Panc1 (cell line): ENCODE data around the gene RHBDD1. TPM values are rescaled to one million over a fixed set of nuclear protein-coding genes. Genes with fewer than 3 reads are reported as not detected.

Experiments used
- ATAC-seq: fragments of 200-7000 bp; cut with Tn5 transposase; 2 replicates; pipeline ENCODE4 v1.9.1; 2020; ENCODE audit warnings: mild to moderate bottlenecking, moderate library complexity
- BruUV-seq: library from RNA; stranded (reverse); fragments of 400-500 nt; replicated peaks from 2 replicates; lab custom pipeline; 2021; lab: Mats Ljungman, UMichigan
- CTCF ChIA-PET: fragments of 300-600 bp; sonication (Branson Sonifier 250); formaldehyde crosslinking; loops from one replicate; lab custom pipeline; 2022; ENCODE audit warnings: antibody characterized with exemption; lab: Charles Lee
- POLR2A ChIA-PET: fragments of 300-600 bp; sonication (Branson Sonifier 250); formaldehyde crosslinking; loops from one replicate; lab custom pipeline; 2022; ENCODE audit warnings: antibody characterized with exemption; lab: Charles Lee
- DNase-seq: peaks from one replicate; pipeline ENCODE4 v3.0.0-alpha.2; 2010; ENCODE audit warnings: low read depth, low spot score
- H3K27ac ChIP-seq: 2 replicates; pipeline ENCODE4 v1.5.1; 2011; ENCODE audit warnings: mild to moderate bottlenecking, low read length, inconsistent platforms
- H3K27me3 ChIP-seq: fragments of 200-500 bp; sonication (Bioruptor generic); 2 replicates; pipeline ENCODE4 v1.6.0; 2014; ENCODE audit warnings: low read length, inconsistent platforms; ENCODE audit not compliant: control insufficient read depth, insufficient read depth
- H3K36me3 ChIP-seq: fragments of 200-500 bp; sonication (Bioruptor generic); 2 replicates; pipeline ENCODE4 v1.5.1; 2014; ENCODE audit warnings: inconsistent platforms, mild to moderate bottlenecking, low read length, moderate library complexity; ENCODE audit not compliant: control insufficient read depth, insufficient read depth
- H3K4me1 ChIP-seq: 2 replicates; pipeline ENCODE4 v1.5.1; 2011; ENCODE audit warnings: inconsistent platforms, mild to moderate bottlenecking, low read length, moderate library complexity; ENCODE audit not compliant: control insufficient read depth, insufficient read depth
- H3K4me3 ChIP-seq, 2 experiments: 2 replicates each; pipeline ENCODE4 v1.5.1; 2011 to 2012; ENCODE audit warnings: low read depth in 2 of 2, low read length in 2 of 2, mild to moderate bottlenecking in 2 of 2, inconsistent platforms in 1 of 2, moderate library complexity in 1 of 2
- H3K9me3 ChIP-seq: fragments of 200-500 bp; sonication (Bioruptor generic); 2 replicates; pipeline ENCODE4 v1.5.1; 2014; ENCODE audit warnings: low read depth, mild to moderate bottlenecking, inconsistent platforms, low read length, moderate library complexity; ENCODE audit not compliant: control insufficient read depth, insufficient read depth
- POLR2AphosphoS5 ChIP-seq: IDR thresholded peaks from 2 replicates; pipeline ENCODE4 v1.6.1; 2012; ENCODE audit warnings: mild to moderate bottlenecking, low read depth, low read length, moderate library complexity
- REST ChIP-seq, 2 experiments: IDR thresholded peaks; 2 replicates each; pipeline ENCODE4 v1.6.1; 2011 to 2012; ENCODE audit warnings: low read depth in 2 of 2, control low read depth in 1 of 2, low read length in 1 of 2, mild to moderate bottlenecking in 1 of 2, moderate library complexity in 1 of 2; ENCODE audit not compliant: insufficient read depth in 1 of 2
- SIN3A ChIP-seq: IDR thresholded peaks from 2 replicates; pipeline ENCODE4 v1.6.1; 2012; ENCODE audit warnings: low read depth, mild to moderate bottlenecking, low read length, moderate library complexity, borderline replicate concordance; ENCODE audit not compliant: insufficient read depth
- TCF7L2 ChIP-seq: IDR thresholded peaks from 2 replicates; pipeline ENCODE4 v1.6.1; 2011; ENCODE audit warnings: mild to moderate bottlenecking, low read depth, low read length, inconsistent platforms
- in situ Hi-C: cut with HindIII; loops from 2 replicates; pipeline ENCODE4 v1.10.0; 2016; ENCODE audit warnings: low sequenced_read_pairs, low pct_unique_long_range_greater_than_20kb
- intact Hi-C: fragments of 100-400 bp; cut with micrococcal nuclease; formaldehyde crosslinking; loops from one replicate; pipeline ENCODE4 v1.10.0; 2022; ENCODE audit not compliant: unreplicated experiment
- total RNA-seq: library from RNA; stranded (reverse); gene quantifications from one replicate; pipeline ENCODE4 v1.2.1, GENCODE V29; 2021; ENCODE audit not compliant: unreplicated experiment
- TF ChIP-seq, protein P1 (sequence below): fragments of 450-650 bp; IDR thresholded peaks from 2 replicates; pipeline ENCODE4 v1.5.1; 2017; ENCODE audit warnings: mild to moderate bottlenecking

Gene RHBDD1
- total RNA-seq, 1 experiment from 2014 or later, result 25.3 TPM

- intact Hi-C loops, result no loop called here
- H3K27ac ChIP-seq, result no peak overlapping the region
- H3K4me1 ChIP-seq, result no peaks in the 10 kb centered on the region
- in situ Hi-C loops, result no loop called here
- H3K27me3 ChIP-seq, result no peaks in the 10 kb centered on the region
- DNase-seq, result no peak
- H3K9me3 ChIP-seq, result no peaks in the 10 kb centered on the region
- no peak overlapping the region for H3K4me3 ChIP-seq
- no TSS peak for BruUV-seq
- ChIA-PET POLR2A (no interaction called here), CTCF (no interaction called here)
- ATAC-seq, result no peak
- TF ChIP-seq SIN3A (no peak), TCF7L2 (no peak), POLR2AphosphoS5 (no peak), REST (IDR thresholded peaks at IDR 0.05; ENCODE audit: insufficient read depth in 1 of 2, low read depth in 2 of 2, low read length in 1 of 2) (no peak)
- TF ChIP-seq, protein P1, sequence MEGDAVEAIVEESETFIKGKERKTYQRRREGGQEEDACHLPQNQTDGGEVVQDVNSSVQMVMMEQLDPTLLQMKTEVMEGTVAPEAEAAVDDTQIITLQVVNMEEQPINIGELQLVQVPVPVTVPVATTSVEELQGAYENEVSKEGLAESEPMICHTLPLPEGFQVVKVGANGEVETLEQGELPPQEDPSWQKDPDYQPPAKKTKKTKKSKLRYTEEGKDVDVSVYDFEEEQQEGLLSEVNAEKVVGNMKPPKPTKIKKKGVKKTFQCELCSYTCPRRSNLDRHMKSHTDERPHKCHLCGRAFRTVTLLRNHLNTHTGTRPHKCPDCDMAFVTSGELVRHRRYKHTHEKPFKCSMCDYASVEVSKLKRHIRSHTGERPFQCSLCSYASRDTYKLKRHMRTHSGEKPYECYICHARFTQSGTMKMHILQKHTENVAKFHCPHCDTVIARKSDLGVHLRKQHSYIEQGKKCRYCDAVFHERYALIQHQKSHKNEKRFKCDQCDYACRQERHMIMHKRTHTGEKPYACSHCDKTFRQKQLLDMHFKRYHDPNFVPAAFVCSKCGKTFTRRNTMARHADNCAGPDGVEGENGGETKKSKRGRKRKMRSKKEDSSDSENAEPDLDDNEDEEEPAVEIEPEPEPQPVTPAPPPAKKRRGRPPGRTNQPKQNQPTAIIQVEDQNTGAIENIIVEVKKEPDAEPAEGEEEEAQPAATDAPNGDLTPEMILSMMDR, result no peak
- H3K36me3 ChIP-seq, result no peaks in the 10 kb centered on the region
These were observed 41.6 kb downstream of the RHBDD1 start for GRCh38 chr2:226877491-226877890.

GRCh38 chr2:226881287-226881686 lies 45.4 kb downstream of the RHBDD1 start:
- ATAC-seq, result no peak
- Histone ChIP-seq H3K27me3 (no peaks in the 10 kb centered on the region), H3K9me3 (no peaks in the 10 kb centered on the region), H3K4me1 (no peaks in the 10 kb centered on the region), H3K27ac (no peak overlapping the region), H3K36me3 (no peaks in the 10 kb centered on the region), H3K4me3 (no peak overlapping the region)
- ChIA-PET POLR2A (no interaction called here), CTCF (interaction anchor here (0.6 kb wide), 1 partner anchor 90 kb away, joined by 6 read pairs; no protein-coding TSS in a partner anchor)
- TF ChIP-seq POLR2AphosphoS5 (no peak), TCF7L2 (no peak), REST (IDR thresholded peaks at IDR 0.05; ENCODE audit: insufficient read depth in 1 of 2, low read depth in 2 of 2, low read length in 1 of 2) (no peak), SIN3A (no peak)
- TF ChIP-seq, protein P1, result no peak
- BruUV-seq, result no TSS peak
- DNase-seq, result no peak
- intact Hi-C loops (no loop called here), in situ Hi-C loops (no loop called here)
